ENCODE data around the gene SREBF1. TPM values are rescaled to one million over a fixed set of nuclear protein-coding genes. Genes with fewer than 3 reads are reported as not detected.
A peak's percentile ranks its signal among the peaks of the same experiment; 100 is the strongest.

SREBF1 gene
- total RNA-seq, 2 experiments from 2014 or later, result 103 to 116 TPM

- DNase-seq (peak; percentile 54), ATAC-seq (peak; percentile 21)
- no peaks in the 10 kb centered on the region for H3K9me3 Mint-ChIP-seq
- no peaks in the 10 kb centered on the region for H3K36me3 Mint-ChIP-seq (ENCODE audit: low read depth)
- peak overlapping the region; percentile 43 for H3K4me3 Mint-ChIP-seq
- peaks cover 24% of the 10 kb centered on the region for H3K4me1 Mint-ChIP-seq (ENCODE audit: low read depth)
- intact Hi-C loops (cut with micrococcal nuclease), result no loop called here
- ChIA-PET CTCF (interaction anchor here (0.8 kb wide), 1 partner anchor 15 kb away, joined by 3 read pairs; no protein-coding TSS in a partner anchor), POLR2A (interaction anchor here (0.6 to 1.4 kb wide), 3 partner anchors 14 to 120 kb away, joined by 3 read pairs; no protein-coding TSS in a partner anchor)
- H3K27me3 Mint-ChIP-seq, result peaks cover 4% of the 10 kb centered on the region
- TF ChIP-seq CTCF (IDR thresholded peaks at IDR 0.05), result no peak
- no peak overlapping the region for H3K27ac Mint-ChIP-seq
Observed at GRCh38 chr17:17781591-17782496, 54.9 kb downstream of the SREBF1 start.

- Mint-ChIP-seq H3K4me3 (peak overlapping the region; percentile 2), H3K27me3 (peaks cover 4% of the 10 kb centered on the region), H3K9me3 (no peaks in the 10 kb centered on the region), H3K4me1 (ENCODE audit: low read depth) (peaks cover 24% of the 10 kb centered on the region), H3K36me3 (ENCODE audit: low read depth) (no peaks in the 10 kb centered on the region), H3K27ac (no peak overlapping the region)
- intact Hi-C loops (cut with micrococcal nuclease), result no loop called here
- POLR2A ChIA-PET, result interaction anchor here (0.6 to 1.4 kb wide), 4 partner anchors 15 to 120 kb away, joined by 3 read pairs; no protein-coding TSS in a partner anchor
- TF ChIP-seq CTCF (IDR thresholded peaks at IDR 0.05), result no peak
- ATAC-seq (no peak), DNase-seq (no peak)
- CTCF ChIA-PET, result no interaction called here
Observed at GRCh38 chr17:17780922-17781590, 55.7 kb downstream of the SREBF1 start.

- Mint-ChIP-seq H3K27me3 (peaks cover 4% of the 10 kb centered on the region), H3K4me3 (no peak overlapping the region), H3K9me3 (no peaks in the 10 kb centered on the region), H3K27ac (no peak overlapping the region), H3K36me3 (ENCODE audit: low read depth) (no peaks in the 10 kb centered on the region), H3K4me1 (ENCODE audit: low read depth) (peaks cover 10% of the 10 kb centered on the region)
- ATAC-seq (no peak), DNase-seq (no peak)
- TF ChIP-seq CTCF (IDR thresholded peaks at IDR 0.05), result no peak
- ChIA-PET CTCF (no interaction called here), POLR2A (interaction anchor here (1.4 kb wide), 1 partner anchor 8 kb away, joined by 3 read pairs; no protein-coding TSS in a partner anchor)
- intact Hi-C loops (cut with micrococcal nuclease), result no loop called here
Observed at GRCh38 chr17:17779015-17779611, 57.7 kb downstream of the SREBF1 start.

- Mint-ChIP-seq H3K36me3 (ENCODE audit: low read depth) (no peaks in the 10 kb centered on the region), H3K4me1 (ENCODE audit: low read depth) (peaks cover 12% of the 10 kb centered on the region), H3K27ac (no peak overlapping the region), H3K27me3 (peaks cover 4% of the 10 kb centered on the region), H3K9me3 (no peaks in the 10 kb centered on the region), H3K4me3 (no peak overlapping the region)
- CTCF ChIA-PET, result no interaction called here
- intact Hi-C loops (cut with micrococcal nuclease), result no loop called here
- DNase-seq (no peak), ATAC-seq (no peak)
- no peak for TF ChIP-seq CTCF (IDR thresholded peaks at IDR 0.05)
- POLR2A ChIA-PET, result interaction anchor here (0.8 to 1.4 kb wide), 2 partner anchors 9 to 20 kb away, joined by 3 read pairs; no protein-coding TSS in a partner anchor
Observed at GRCh38 chr17:17778308-17779014, 58.3 kb downstream of the SREBF1 start.
